ENCODE measurements around the gene GRIFIN.

The GRIFIN gene, protein sequence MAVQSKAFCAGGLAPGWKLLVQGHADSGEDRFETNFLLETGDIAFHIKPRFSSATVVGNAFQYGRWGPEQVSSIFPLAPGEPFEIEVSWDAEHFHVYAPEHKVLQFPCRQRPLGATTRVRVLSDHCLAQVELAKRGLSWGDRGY

DNA sequence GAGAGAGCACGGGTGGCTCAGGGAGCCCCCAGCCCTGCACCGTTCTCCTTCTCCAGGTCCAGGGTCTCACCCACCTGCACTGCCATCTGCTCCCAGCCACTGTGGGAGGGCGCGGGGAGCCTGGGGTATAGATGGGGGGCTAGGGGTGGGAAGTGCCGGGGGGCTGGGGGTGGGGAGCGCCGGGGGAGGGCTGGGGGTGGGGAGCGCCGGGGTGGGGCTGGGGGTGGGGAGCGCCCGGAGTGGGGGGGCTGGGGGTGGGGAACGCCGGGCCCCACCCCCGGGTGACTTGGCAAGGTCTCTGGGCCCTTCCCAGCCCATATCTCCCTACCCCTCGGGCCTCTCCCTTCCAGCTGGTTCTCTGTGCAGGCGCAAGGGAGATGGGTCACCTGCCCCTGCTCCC is at the start of gene GRIFIN:
TSS of gene GRIFIN (minus strand) at position 101 of the 400 bp plus-strand sequence. CDS start at position 86, 15 bp downstream.
- TF ChIP-seq SUZ12 (IDR thresholded peaks at IDR 0.05; ENCODE audit: extremely low read depth, insufficient read depth, insufficient read length) (no peak), ZNF274 (IDR thresholded peaks at IDR 0.05; ENCODE audit: low read depth, low read length) (no peak), YY1 (IDR thresholded peaks at IDR 0.05; ENCODE audit: insufficient read depth, insufficient read length) (no peak)
- Histone ChIP-seq H3K27me3 (ENCODE audit: insufficient read depth, insufficient read length) (peaks cover 3% of the 10 kb centered on the region), H3K9ac (ENCODE audit: insufficient read length, low read depth) (peak within 1 kb of the TSS; percentile 57), H3K36me3 (ENCODE audit: insufficient read depth, insufficient read length, low read length) (no peaks in the 10 kb centered on the region), H3K4me1 (ENCODE audit: insufficient read depth, insufficient read length) (peaks cover 33% of the 10 kb centered on the region), H3K4me3 (ENCODE audit: insufficient read length, low read depth) (no peak within 1 kb of the TSS), H3K9me3 (ENCODE audit: insufficient read depth, low read length) (no peaks in the 10 kb centered on the region)
- no peak for DNase-seq (ENCODE audit: low read depth, low spot score)

DNA sequence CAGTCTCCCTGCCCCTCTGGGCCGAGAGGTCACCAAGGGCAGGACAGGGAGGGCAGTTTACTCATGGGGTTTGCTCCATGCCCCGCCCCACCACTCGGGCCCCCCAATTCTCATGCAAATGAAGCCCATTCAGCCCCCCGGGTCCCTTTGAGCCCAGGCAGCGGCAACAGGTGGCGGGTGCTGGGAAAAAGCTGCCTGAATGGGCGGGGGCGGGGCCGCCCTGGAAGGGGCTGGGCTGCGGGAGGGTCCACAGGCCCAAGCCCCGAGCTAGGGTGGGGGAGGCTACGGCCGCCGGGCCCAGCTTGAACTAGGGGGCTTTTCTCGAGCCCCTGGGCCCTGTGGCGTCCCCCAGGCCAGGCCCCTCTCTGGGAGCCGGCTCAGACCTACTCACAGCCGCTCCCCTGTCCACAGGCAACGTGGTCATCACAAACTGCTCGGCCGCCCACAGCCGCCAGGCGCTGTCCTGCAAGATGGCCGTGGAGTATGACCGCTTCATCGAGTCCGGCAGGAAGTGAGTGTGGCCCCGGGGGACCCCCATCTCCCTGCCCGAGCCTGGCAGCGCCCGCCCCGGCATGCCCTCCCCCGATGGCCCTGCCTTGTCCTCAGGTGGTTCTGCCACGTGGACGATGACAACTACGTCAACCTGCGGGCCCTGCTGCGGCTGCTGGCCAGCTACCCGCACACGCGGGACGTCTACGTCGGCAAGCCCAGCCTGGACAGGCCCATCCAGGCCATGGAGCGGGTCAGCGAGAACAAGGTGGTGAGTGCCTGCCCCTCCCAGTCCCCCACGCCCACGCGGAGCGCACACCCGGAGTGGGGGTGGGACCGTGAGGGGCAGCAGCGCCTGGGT is 48.8 kb upstream of the GRIFIN start:
- no peak for TF ChIP-seq ZNF274 (IDR thresholded peaks at IDR 0.05; ENCODE audit: low read depth, low read length)
- no peak for TF ChIP-seq YY1 (IDR thresholded peaks at IDR 0.05; ENCODE audit: insufficient read depth, insufficient read length)
- TF ChIP-seq SUZ12 (IDR thresholded peaks at IDR 0.05; ENCODE audit: extremely low read depth, insufficient read depth, insufficient read length) = no peak
- Histone ChIP-seq H3K4me3 (ENCODE audit: insufficient read length, low read depth) (peak overlapping the region; percentile 3), H3K36me3 (ENCODE audit: insufficient read depth, insufficient read length, low read length) (peaks cover 54% of the 10 kb centered on the region), H3K27me3 (ENCODE audit: insufficient read depth, insufficient read length) (peaks cover 24% of the 10 kb centered on the region), H3K9me3 (ENCODE audit: insufficient read depth, low read length) (no peaks in the 10 kb centered on the region), H3K4me1 (ENCODE audit: insufficient read depth, insufficient read length) (peaks cover 65% of the 10 kb centered on the region), H3K9ac (ENCODE audit: insufficient read length, low read depth) (peak overlapping the region; percentile 89)
- peak; percentile 89 for DNase-seq (ENCODE audit: low read depth, low spot score)

DNA sequence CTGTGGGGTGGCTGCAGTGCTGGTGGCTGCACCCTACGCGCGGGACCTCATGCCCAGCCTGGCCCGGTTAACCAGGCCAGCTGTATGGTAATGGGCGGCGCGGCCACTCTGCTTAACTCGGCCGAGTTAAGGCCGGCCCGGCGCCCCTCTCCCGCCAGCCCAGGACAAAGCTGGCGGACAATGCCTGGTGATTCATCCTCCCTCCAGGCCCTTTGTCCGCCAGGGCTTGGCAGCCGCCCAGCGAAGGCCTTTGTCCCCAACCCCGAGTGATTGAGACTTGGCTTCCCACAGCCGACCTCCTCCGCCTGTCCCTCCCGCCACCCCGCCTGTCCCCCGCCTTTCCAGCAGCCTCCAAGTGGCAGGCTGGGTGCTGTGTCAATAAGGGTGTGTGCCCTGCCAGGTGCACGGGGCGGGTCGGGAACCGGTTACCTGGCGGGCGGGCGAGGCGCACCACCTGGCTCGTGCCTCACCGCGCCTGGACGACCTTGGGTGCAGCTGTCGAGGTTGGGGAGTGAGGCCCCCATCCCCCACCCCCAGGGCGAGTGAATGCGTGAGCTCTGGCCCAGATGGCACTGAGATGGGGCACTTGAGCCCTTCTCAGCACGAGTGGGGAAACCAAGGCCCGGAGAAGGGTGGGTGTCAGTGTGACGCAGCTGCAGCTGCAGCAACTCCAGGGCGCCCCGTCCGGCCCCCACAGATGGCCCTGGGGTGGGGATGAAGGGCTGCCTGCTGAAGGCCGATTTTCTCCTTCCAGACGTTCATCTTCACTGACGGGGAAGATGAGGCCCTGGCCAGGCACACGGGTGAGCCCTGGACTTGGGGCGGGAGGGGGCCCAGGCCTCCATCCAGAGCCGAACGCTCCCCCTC is 48.0 kb upstream of the GRIFIN start:
- peak overlapping the region; percentile 40 for H3K4me3 ChIP-seq (ENCODE audit: insufficient read length, low read depth)
- TF ChIP-seq YY1 (IDR thresholded peaks at IDR 0.05; ENCODE audit: insufficient read depth, insufficient read length) (no peak), ZNF274 (IDR thresholded peaks at IDR 0.05; ENCODE audit: low read depth, low read length) (no peak), SUZ12 (IDR thresholded peaks at IDR 0.05; ENCODE audit: extremely low read depth, insufficient read depth, insufficient read length) (no peak)
- H3K36me3 ChIP-seq (ENCODE audit: insufficient read depth, insufficient read length, low read length) = peaks cover 50% of the 10 kb centered on the region
- DNase-seq (ENCODE audit: low read depth, low spot score) = no peak
- no peaks in the 10 kb centered on the region for H3K9me3 ChIP-seq (ENCODE audit: insufficient read depth, low read length)
- H3K27me3 ChIP-seq (ENCODE audit: insufficient read depth, insufficient read length) = peaks cover 26% of the 10 kb centered on the region
- peaks cover 58% of the 10 kb centered on the region for H3K4me1 ChIP-seq (ENCODE audit: insufficient read depth, insufficient read length)
- H3K9ac ChIP-seq (ENCODE audit: insufficient read length, low read depth) = peak overlapping the region; percentile 90

DNA sequence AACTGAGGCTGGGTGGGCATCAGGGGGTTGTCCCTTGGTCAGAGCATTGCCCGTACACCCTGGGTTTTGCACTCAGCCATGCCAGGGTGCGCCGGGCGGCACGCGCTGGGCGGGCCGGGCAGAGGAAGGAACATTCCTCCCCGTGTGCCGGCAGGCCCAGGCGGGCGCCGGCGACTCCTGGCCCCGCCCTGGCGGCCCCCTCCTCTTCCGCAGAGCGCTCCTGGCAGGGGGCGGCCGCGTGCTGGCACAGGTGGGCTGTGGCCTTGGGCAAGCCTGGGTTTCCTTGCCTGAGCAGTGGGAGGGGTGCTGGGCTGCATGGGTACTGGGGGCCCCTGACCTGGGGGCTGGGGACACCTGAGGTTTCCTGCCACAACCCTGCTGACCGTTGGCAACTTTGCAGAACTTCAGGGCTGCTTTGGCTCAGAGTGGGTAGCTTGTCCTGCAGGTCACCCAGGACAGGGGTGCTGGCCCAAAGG is 47.3 kb upstream of the GRIFIN start:
- Histone ChIP-seq H3K4me1 (ENCODE audit: insufficient read depth, insufficient read length) (peaks cover 55% of the 10 kb centered on the region), H3K36me3 (ENCODE audit: insufficient read depth, insufficient read length, low read length) (peaks cover 43% of the 10 kb centered on the region), H3K4me3 (ENCODE audit: insufficient read length, low read depth) (peak overlapping the region; percentile 39), H3K27me3 (ENCODE audit: insufficient read depth, insufficient read length) (peaks cover 33% of the 10 kb centered on the region), H3K9ac (ENCODE audit: insufficient read length, low read depth) (peak overlapping the region; percentile 90), H3K9me3 (ENCODE audit: insufficient read depth, low read length) (no peaks in the 10 kb centered on the region)
- TF ChIP-seq SUZ12 (IDR thresholded peaks at IDR 0.05; ENCODE audit: extremely low read depth, insufficient read depth, insufficient read length) = no peak
- no peak for TF ChIP-seq YY1 (IDR thresholded peaks at IDR 0.05; ENCODE audit: insufficient read depth, insufficient read length)
- no peak for TF ChIP-seq ZNF274 (IDR thresholded peaks at IDR 0.05; ENCODE audit: low read depth, low read length)
- no peak for DNase-seq (ENCODE audit: low read depth, low spot score)

DNA sequence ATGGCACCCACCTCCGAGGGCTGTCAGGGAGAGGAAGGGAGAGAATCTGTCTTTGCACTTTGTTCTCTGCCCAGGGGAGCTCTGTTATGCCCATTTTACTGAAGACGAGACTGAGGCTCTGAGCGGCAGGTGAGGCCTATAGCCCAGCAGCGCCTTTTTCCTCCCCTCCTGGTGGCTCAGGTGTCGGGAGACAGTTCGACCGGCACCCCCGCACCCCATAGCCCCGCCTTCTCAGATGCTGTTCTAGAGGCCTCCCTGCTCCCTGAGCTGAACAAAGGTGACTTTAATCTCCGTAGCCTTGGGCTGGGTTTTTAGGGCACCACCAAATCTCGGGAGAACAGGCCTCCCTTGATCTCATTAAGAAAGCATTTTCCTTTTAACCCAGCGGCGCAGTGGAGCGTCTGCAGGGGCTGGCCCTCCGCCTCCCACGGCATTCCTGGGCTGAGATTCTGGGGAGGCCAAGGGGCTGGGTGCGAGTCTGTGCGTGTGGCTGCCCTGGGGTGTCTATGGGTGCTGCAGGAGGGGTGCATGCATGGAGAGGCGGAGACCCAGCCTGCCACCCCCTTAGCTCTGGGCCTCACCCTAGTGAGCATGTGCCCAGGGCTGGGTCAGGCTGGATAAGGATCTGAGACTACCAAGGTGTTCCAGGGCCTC is 46.7 kb upstream of the GRIFIN start:
- peaks cover 55% of the 10 kb centered on the region for H3K4me1 ChIP-seq (ENCODE audit: insufficient read depth, insufficient read length)
- DNase-seq (ENCODE audit: low read depth, low spot score) = peak; percentile 88

DNA sequence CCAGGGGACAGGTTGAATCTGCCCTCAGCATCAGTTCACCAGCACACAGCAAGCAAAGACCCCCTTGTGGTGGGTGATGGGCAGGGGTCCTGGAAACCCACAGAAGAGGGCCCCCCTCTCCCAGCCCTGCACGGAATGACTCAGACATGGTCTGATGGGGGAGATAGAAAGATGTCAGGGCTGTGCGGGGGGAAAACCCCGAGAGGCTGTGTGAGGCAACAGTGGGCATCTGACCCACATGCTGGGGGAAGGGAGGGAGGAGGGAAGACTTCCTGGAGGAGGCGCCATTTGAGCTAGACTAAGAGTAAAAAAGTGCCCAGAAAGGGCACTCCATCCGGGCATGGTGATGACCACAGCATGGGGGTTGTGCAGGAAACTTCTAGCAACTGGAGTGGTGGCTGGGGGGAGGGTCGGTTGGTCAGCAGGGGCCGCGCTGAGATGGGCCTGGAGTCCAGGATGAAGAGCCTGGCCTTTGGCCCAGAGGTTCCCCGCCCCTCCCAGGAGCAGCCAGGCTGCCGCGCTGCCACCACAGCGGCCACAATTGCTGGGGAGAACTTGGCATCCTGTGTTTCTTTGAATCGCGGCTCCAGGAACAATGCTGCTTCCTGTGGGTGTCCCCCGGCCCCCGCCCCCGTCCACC is 45.9 kb upstream of the GRIFIN start:
- peaks cover 47% of the 10 kb centered on the region for H3K27me3 ChIP-seq (ENCODE audit: insufficient read depth, insufficient read length)
- TF ChIP-seq SUZ12 (IDR thresholded peaks at IDR 0.05; ENCODE audit: extremely low read depth, insufficient read depth, insufficient read length) (no peak), ZNF274 (IDR thresholded peaks at IDR 0.05; ENCODE audit: low read depth, low read length) (no peak), YY1 (IDR thresholded peaks at IDR 0.05; ENCODE audit: insufficient read depth, insufficient read length) (no peak)

More for the DNA sequence above, 46.7 kb upstream of the GRIFIN start:
- Histone ChIP-seq H3K36me3 (ENCODE audit: insufficient read depth, insufficient read length, low read length) (peaks cover 37% of the 10 kb centered on the region), H3K27me3 (ENCODE audit: insufficient read depth, insufficient read length) (peaks cover 39% of the 10 kb centered on the region), H3K9me3 (ENCODE audit: insufficient read depth, low read length) (no peaks in the 10 kb centered on the region), H3K9ac (ENCODE audit: insufficient read length, low read depth) (peak overlapping the region; percentile 90), H3K4me3 (ENCODE audit: insufficient read length, low read depth) (peak overlapping the region; percentile 39)
- TF ChIP-seq ZNF274 (IDR thresholded peaks at IDR 0.05; ENCODE audit: low read depth, low read length) (no peak), YY1 (IDR thresholded peaks at IDR 0.05; ENCODE audit: insufficient read depth, insufficient read length) (no peak), SUZ12 (IDR thresholded peaks at IDR 0.05; ENCODE audit: extremely low read depth, insufficient read depth, insufficient read length) (no peak)

More for the DNA sequence above, 45.9 kb upstream of the GRIFIN start:
- Histone ChIP-seq H3K9ac (ENCODE audit: insufficient read length, low read depth) (peak overlapping the region; percentile 86), H3K9me3 (ENCODE audit: insufficient read depth, low read length) (no peaks in the 10 kb centered on the region), H3K4me1 (ENCODE audit: insufficient read depth, insufficient read length) (peaks cover 59% of the 10 kb centered on the region), H3K4me3 (ENCODE audit: insufficient read length, low read depth) (peak overlapping the region; percentile 73), H3K36me3 (ENCODE audit: insufficient read depth, insufficient read length, low read length) (peaks cover 31% of the 10 kb centered on the region)
- DNase-seq (ENCODE audit: low read depth, low spot score) = no peak

All from NT2/D1 (cell line).